IMR-90 (cell line): ENCODE measurements around the gene CRACR2B. TPM values are rescaled to one million over a fixed set of nuclear protein-coding genes. Genes with fewer than 3 reads are reported as not detected.

ENCODE experiments used
- ATAC-seq: fragments of 200-7000 bp; cut with Tn5 transposase; 2 replicates; pipeline ENCODE4 v1.9.1; 2020; ENCODE audit warnings: low read depth, mild to moderate bottlenecking, moderate library complexity
- BruUV-seq: library from RNA; stranded (reverse); fragments of 400-500 nt; replicated peaks from 2 replicates; lab custom pipeline; 2021; lab: Mats Ljungman, UMichigan
- CTCF ChIA-PET: fragments of 300-600 bp; formaldehyde crosslinking; extraction: SDS; loops from one replicate; lab custom pipeline; 2021; ENCODE audit warnings: antibody characterized with exemption; lab: Yijun Ruan, JAX
- POLR2A ChIA-PET: fragments of 300-600 bp; sonication (Branson Sonifier 250); formaldehyde crosslinking; loops from one replicate; lab custom pipeline; 2022; ENCODE audit warnings: antibody characterized with exemption; ENCODE audit not compliant: unreplicated experiment; lab: Charles Lee
- DNase-seq: peaks from one replicate; pipeline ENCODE4 v3.0.0; 2013
- H2AFZ ChIP-seq: replicated peaks from 2 replicates; pipeline ENCODE3; 2013; ENCODE audit warnings: low read length, mild to moderate bottlenecking; ENCODE audit not compliant: poor library complexity
- H2AK5ac ChIP-seq: 2 replicates; pipeline ENCODE4 v1.6.1; 2013; ENCODE audit warnings: low read depth, low read length, inconsistent platforms
- H2AK9ac ChIP-seq: replicated peaks from 2 replicates; pipeline ENCODE3; 2013; ENCODE audit warnings: mild to moderate bottlenecking, low read depth, low read length, moderate library complexity; ENCODE audit not compliant: poor library complexity
- H2BK120ac ChIP-seq: 2 replicates; pipeline ENCODE4 v1.6.1; 2013; ENCODE audit warnings: low read depth, low read length, inconsistent platforms
- H2BK15ac ChIP-seq: 3 replicates; pipeline ENCODE4 v1.6.1; 2013; ENCODE audit warnings: low read depth, low read length, inconsistent platforms
- H2BK20ac ChIP-seq: 2 replicates; pipeline ENCODE4 v1.6.1; 2013; ENCODE audit warnings: low read depth, mild to moderate bottlenecking, inconsistent platforms, low read length, moderate library complexity
- H2BK5ac ChIP-seq: 2 replicates; pipeline ENCODE4 v1.6.1; 2013; ENCODE audit warnings: mild to moderate bottlenecking, low read depth, low read length, inconsistent platforms; ENCODE audit not compliant: poor library complexity, severe bottlenecking
- H3K14ac ChIP-seq: replicated peaks from 2 replicates; pipeline ENCODE4 v1.6.1; 2013; ENCODE audit warnings: low read depth, low read length, inconsistent platforms
- H3K18ac ChIP-seq: 2 replicates; pipeline ENCODE4 v1.6.1; 2013; ENCODE audit warnings: low read depth, low read length, control low read depth
- H3K23ac ChIP-seq: 2 replicates; pipeline ENCODE4 v1.6.1; 2013; ENCODE audit warnings: low read depth, low read length, inconsistent platforms
- H3K27ac ChIP-seq: 2 replicates; pipeline ENCODE4 v1.5.1; 2013; ENCODE audit warnings: mild to moderate bottlenecking, control low read depth, low read length; ENCODE audit not compliant: insufficient read depth
- H3K27me3 ChIP-seq: 2 replicates; pipeline ENCODE4 v1.6.1; 2013; ENCODE audit warnings: low read length; ENCODE audit not compliant: control insufficient read depth, insufficient read depth
- H3K36me3 ChIP-seq: 2 replicates; pipeline ENCODE4 v1.6.1; 2013; ENCODE audit warnings: low read length, mixed read lengths; ENCODE audit not compliant: control insufficient read depth, insufficient read depth
- H3K4ac ChIP-seq: 2 replicates; pipeline ENCODE4 v1.6.1; 2013; ENCODE audit warnings: low read depth, low read length, inconsistent platforms
- H3K4me1 ChIP-seq: 2 replicates; pipeline ENCODE4 v1.6.1; 2013; ENCODE audit warnings: low read length, mixed read lengths; ENCODE audit not compliant: control insufficient read depth, insufficient read depth
- H3K4me2 ChIP-seq: 2 replicates; pipeline ENCODE4 v1.6.1; 2013; ENCODE audit warnings: low read depth, mild to moderate bottlenecking, control low read depth, low read length, moderate library complexity
- H3K4me3 ChIP-seq: 2 replicates; pipeline ENCODE4 v1.5.1; 2013; ENCODE audit warnings: low read depth, mild to moderate bottlenecking, control low read depth, low read length, moderate library complexity; ENCODE audit not compliant: insufficient read depth
- H3K56ac ChIP-seq: 2 replicates; pipeline ENCODE4 v1.6.1; 2013; ENCODE audit warnings: low read length, inconsistent platforms; ENCODE audit not compliant: insufficient read depth; ENCODE audit errors: extremely low read depth
- H3K79me1 ChIP-seq, 2 experiments: 2 replicates each; pipeline ENCODE4 v1.6.1; 2013; ENCODE audit warnings: low read length in 2 of 2, inconsistent platforms in 1 of 2, low read depth in 1 of 2
- H3K9ac ChIP-seq: 2 replicates; pipeline ENCODE4 v1.6.1; 2013; ENCODE audit warnings: low read depth, low read length, control low read depth
- H3K9me1 ChIP-seq: 2 replicates; pipeline ENCODE4 v1.6.1; 2013; ENCODE audit warnings: low read length, inconsistent platforms; ENCODE audit not compliant: insufficient read depth
- H3K9me3 ChIP-seq: 2 replicates; pipeline ENCODE4 v1.6.1; 2013; ENCODE audit warnings: low read length; ENCODE audit not compliant: control insufficient read depth, insufficient read depth
- H4K20me1 ChIP-seq: 2 replicates; pipeline ENCODE4 v1.6.1; 2013; ENCODE audit warnings: low read length, inconsistent platforms; ENCODE audit not compliant: insufficient read depth
- H4K5ac ChIP-seq: 2 replicates; pipeline ENCODE4 v1.6.1; 2013; ENCODE audit warnings: mild to moderate bottlenecking, low read depth, low read length, control low read depth
- H4K8ac ChIP-seq, 2 experiments: 2 replicates each; pipeline ENCODE4 v1.6.1; 2013; ENCODE audit warnings: low read depth in 2 of 2, low read length in 2 of 2, control low read depth in 1 of 2, inconsistent platforms in 1 of 2
- H4K91ac ChIP-seq: 2 replicates; pipeline ENCODE4 v1.6.1; 2013; ENCODE audit warnings: low read depth, low read length, inconsistent platforms; ENCODE audit not compliant: insufficient read depth
- BHLHE40 ChIP-seq: fragments of 150-350 bp; IDR thresholded peaks from 2 replicates; pipeline ENCODE4 v1.6.1; 2016; ENCODE audit warnings: mild to moderate bottlenecking, low read depth, low read length
- FOS ChIP-seq: fragments of 150-350 bp; IDR thresholded peaks from 2 replicates; pipeline ENCODE4 v1.6.1; 2016; ENCODE audit warnings: low read depth, low read length
- MAZ ChIP-seq: IDR thresholded peaks from 2 replicates; pipeline ENCODE4 v1.6.1; 2012; ENCODE audit warnings: low read depth, mild to moderate bottlenecking, low read length, improper control_type of control experiment, moderate library complexity, borderline replicate concordance
- MXI1 ChIP-seq: IDR thresholded peaks from 2 replicates; pipeline ENCODE4 v1.6.1; 2012; ENCODE audit warnings: low read depth, mild to moderate bottlenecking, low read length, moderate library complexity, borderline replicate concordance
- NFE2L2 ChIP-seq: fragments of 150-350 bp; IDR thresholded peaks from 2 replicates; pipeline ENCODE4 v1.6.1; 2016; ENCODE audit warnings: low read depth, mild to moderate bottlenecking, low read length
- POLR2A ChIP-seq: IDR thresholded peaks from 2 replicates; pipeline ENCODE4 v1.6.1; 2012; ENCODE audit warnings: mild to moderate bottlenecking, low read depth, low read length
- RAD21 ChIP-seq: IDR thresholded peaks from 2 replicates; pipeline ENCODE4 v1.6.1; 2012; ENCODE audit warnings: low read length, improper control_type of control experiment
- SMC3 ChIP-seq: fragments of 150-350 bp; IDR thresholded peaks from 2 replicates; pipeline ENCODE4 v1.6.1; 2016; ENCODE audit warnings: low read depth, mild to moderate bottlenecking, antibody characterized with exemption, low read length, moderate library complexity
- WGBS, 2 experiments: methylation state at CpG; one replicate each; pipeline versions ENCODE4 v1.1.5 to v1.1.7; 2013; ENCODE audit warnings: missing lambda C conversion rate in 2 of 2; ENCODE audit not compliant: insufficient read length in 1 of 2; ENCODE audit errors: extremely low coverage in 2 of 2; 5-methylcytosine and 5-hydroxymethylcytosine counted together
- dilution Hi-C: fragments of 300-500 bp; cut with HindIII; formaldehyde crosslinking; loops from one replicate; pipeline ENCODE4 v1.14.3; 2018; ENCODE audit warnings: low sequenced_read_pairs; ENCODE audit not compliant: unreplicated experiment
- in situ Hi-C: fragments of 300-500 bp; cut with MboI; formaldehyde crosslinking; loops from 3 replicates; pipeline ENCODE4 v1.14.3; 2019; ENCODE audit warnings: low sequenced_read_pairs, inconsistent platforms, mixed read lengths
- intact Hi-C: fragments of 100-400 bp; cut with micrococcal nuclease; formaldehyde crosslinking; loops from 2 replicates; pipeline ENCODE4 v1.10.0; 2022
- polyA plus RNA-seq, 3 experiments: library from polyadenylated mRNA; depleted of rRNA; stranded (reverse); fragments of >200 nt; gene quantifications; 2 replicates each; pipeline ENCODE4 v1.2.3, GENCODE V29; 2012; ENCODE audit warnings: low replicate concordance in 1 of 3
- total RNA-seq: library from RNA; depleted of rRNA; stranded (reverse); fragments of >200 nt; gene quantifications from 2 replicates; pipeline ENCODE4 v1.2.3, GENCODE V29; 2012
- TF ChIP-seq, protein P1 (sequence below): fragments of 150-350 bp; IDR thresholded peaks from 2 replicates; pipeline ENCODE4 v1.6.1; 2017; ENCODE audit warnings: mild to moderate bottlenecking, antibody characterized with exemption, low read length, low read depth

CRACR2B gene
- total and polyA plus RNA-seq, 2 of the 4 experiments (the other 2 are of a cell fraction) = 0.54 to 2.5 TPM

DNA sequence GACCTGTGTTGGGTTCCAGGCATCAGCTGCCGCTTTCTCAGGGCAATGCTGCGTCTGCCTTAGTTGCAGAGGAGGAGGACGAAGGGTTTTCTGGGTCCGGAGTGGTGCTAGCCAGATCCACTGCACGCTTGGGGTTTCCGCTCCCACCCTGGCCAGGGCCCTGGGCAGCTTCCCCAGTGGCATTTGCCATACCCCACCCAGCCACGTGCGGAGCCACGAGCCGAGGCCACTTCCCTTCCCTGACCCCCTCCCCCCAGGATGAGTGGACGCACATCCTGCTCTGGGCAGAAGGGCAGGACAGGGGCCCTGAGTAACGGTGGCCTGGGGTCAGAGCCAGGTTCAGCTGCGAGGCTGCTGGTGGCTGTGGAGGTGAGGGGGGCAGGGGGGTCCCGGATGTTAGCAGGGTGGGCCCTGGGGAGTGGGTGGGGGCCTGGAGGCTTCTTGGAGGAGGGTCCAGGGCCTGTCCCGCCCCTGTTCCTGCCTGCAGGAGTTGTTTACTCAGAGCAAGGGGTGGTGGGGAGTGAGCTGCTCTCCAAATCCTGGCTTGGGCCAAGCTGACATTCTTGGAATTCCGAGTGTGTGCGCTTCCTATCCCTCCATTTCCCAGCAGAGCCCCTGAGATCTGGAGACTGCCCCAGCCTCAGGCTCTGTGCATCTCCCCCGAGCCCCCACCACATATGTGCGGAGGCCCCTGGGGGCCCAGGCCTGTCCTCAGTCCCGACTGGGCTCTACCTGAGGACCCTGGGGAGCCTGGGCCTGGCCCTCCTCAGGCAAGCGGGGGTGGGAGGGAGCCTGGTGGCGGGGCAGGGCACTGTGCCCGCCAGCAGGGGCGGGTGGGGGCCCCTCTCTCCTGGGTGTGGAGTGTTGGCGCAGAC lies 16.3 kb downstream of the CRACR2B start:
- intact Hi-C loops (loop anchor here (10.0 kb wide), 1 partner anchor 211 kb away; no protein-coding TSS in a partner anchor), in situ Hi-C loops (no loop called here), dilution Hi-C loops (no loop called here)
- Histone ChIP-seq H3K9me1 (peaks cover 19% of the 10 kb centered on the region), H2AFZ (peak overlapping the region; percentile 79), H2AK9ac (peak overlapping the region; percentile 100), H3K4me2 (peak overlapping the region; percentile 92), H3K9me3 (no peaks in the 10 kb centered on the region), H2BK15ac (peak overlapping the region; percentile 35; the same call in 2 of the 3 replicates), H3K27me3 (no peaks in the 10 kb centered on the region), H2BK20ac (peak overlapping the region; percentile 60; the same call in 1 of the 2 replicates), H3K36me3 (peaks cover 23% of the 10 kb centered on the region), H2AK5ac (peak overlapping the region; percentile 100), H3K9ac (peak overlapping the region; percentile 80), H3K23ac (peak overlapping the region; percentile 80), H4K91ac (peak overlapping the region; percentile 96), H3K27ac (peak overlapping the region; percentile 98), H3K79me1 (peaks cover 27 to 72% of the 10 kb centered on the region in 2 experiments; a peak in 3 of 4 replicates), H3K14ac (peak overlapping the region; percentile 99), H2BK120ac (peak overlapping the region; percentile 95), H4K20me1 (peaks cover 48% of the 10 kb centered on the region), H3K56ac (peak overlapping the region; percentile 92), H3K4ac (peak overlapping the region; percentile 96), H3K18ac (peak overlapping the region; percentile 90), H4K5ac (peak overlapping the region; percentile 85), H4K8ac (peak overlapping the region; percentile 77 to 91), H3K4me3 (peak overlapping the region; percentile 98), H3K4me1 (peaks cover 38% of the 10 kb centered on the region), H2BK5ac (peak overlapping the region; percentile 100)
- WGBS, 2 experiments = 0% methylated on average over 8 of the region's 25 CpGs; no CpG with 5 or more reads in 1 of the 2 experiments
- ATAC-seq (peak; percentile 54), DNase-seq (peak; percentile 90)
- ChIA-PET CTCF (no interaction called here), POLR2A (interaction anchor here (0.6 to 1.6 kb wide), 4 partner anchors 9 to 84 kb away, joined by 3 to 12 read pairs (median 4); partner anchors contain the start of gene CEND1)
- no TSS peak for BruUV-seq
- TF ChIP-seq FOS (peak; percentile 40; the same call in 1 of the 2 replicates), MAZ (peak; percentile 67; the same call in 1 of the 2 replicates), RAD21 (no peak), MXI1 (peak; percentile 88), SMC3 (no peak), NFE2L2 (no peak), BHLHE40 (peak; percentile 91), POLR2A (peak; percentile 71)
- TF ChIP-seq, protein P1, sequence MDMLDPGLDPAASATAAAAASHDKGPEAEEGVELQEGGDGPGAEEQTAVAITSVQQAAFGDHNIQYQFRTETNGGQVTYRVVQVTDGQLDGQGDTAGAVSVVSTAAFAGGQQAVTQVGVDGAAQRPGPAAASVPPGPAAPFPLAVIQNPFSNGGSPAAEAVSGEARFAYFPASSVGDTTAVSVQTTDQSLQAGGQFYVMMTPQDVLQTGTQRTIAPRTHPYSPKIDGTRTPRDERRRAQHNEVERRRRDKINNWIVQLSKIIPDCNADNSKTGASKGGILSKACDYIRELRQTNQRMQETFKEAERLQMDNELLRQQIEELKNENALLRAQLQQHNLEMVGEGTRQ = peak; percentile 63; the same call in 1 of the 2 replicates
